Fibroblast of lung (primary cell): ENCODE results near the gene LONP1. TPM values are rescaled to one million over a fixed set of nuclear protein-coding genes. Genes with fewer than 3 reads are reported as not detected.

ENCODE experiments used
- DNase-seq, 2 donors: peaks; one replicate each; pipeline versions ENCODE4 v3.0.0 to v3.0.0-alpha.2; 2010; ENCODE audit warnings: low read depth in 2 of 2
- H2AFZ ChIP-seq: 2 replicates; pipeline ENCODE4 v1.5.1; 2012; ENCODE audit warnings: low read length, control low read depth, inconsistent platforms
- H3K27ac ChIP-seq: 2 replicates; pipeline ENCODE4 v1.5.1; 2011; ENCODE audit warnings: low read length, control low read depth; ENCODE audit not compliant: insufficient read depth
- H3K27me3 ChIP-seq: 2 replicates; pipeline ENCODE4 v1.5.1; 2011; ENCODE audit warnings: mild to moderate bottlenecking, low read length; ENCODE audit not compliant: control insufficient read depth, insufficient read depth
- H3K36me3 ChIP-seq: 2 replicates; pipeline ENCODE4 v1.5.1; 2011; ENCODE audit warnings: low read length; ENCODE audit not compliant: control insufficient read depth, insufficient read depth
- H3K4me1 ChIP-seq: 2 replicates; pipeline ENCODE4 v1.5.1; 2011; ENCODE audit warnings: low read length; ENCODE audit not compliant: control insufficient read depth, insufficient read depth; ENCODE audit errors: extremely low read depth
- H3K4me2 ChIP-seq: 2 replicates; pipeline ENCODE4 v1.5.1; 2011; ENCODE audit warnings: low read length, control low read depth; ENCODE audit not compliant: insufficient read depth; ENCODE audit errors: extremely low read depth
- H3K4me3 ChIP-seq, 4 experiments: fragments of 200-600 bp in 1 of 4; sonication (generic) in 1 of 4; replicated peaks in 1 of 4; 2 replicates each; pipeline ENCODE4 v1.5.1; 2011 to 2016; ENCODE audit warnings: low read length in 4 of 4, low read depth in 3 of 4, mild to moderate bottlenecking in 3 of 4, control low read depth in 2 of 4, inconsistent platforms in 1 of 4, mixed read lengths in 1 of 4; ENCODE audit not compliant: insufficient read depth in 1 of 4; ENCODE audit errors: control extremely low read depth in 1 of 4
- H3K79me2 ChIP-seq: 2 replicates; pipeline ENCODE4 v1.5.1; 2012; ENCODE audit warnings: mild to moderate bottlenecking, low read length, inconsistent platforms; ENCODE audit not compliant: control insufficient read depth, insufficient read depth
- H3K9ac ChIP-seq: 2 replicates; pipeline ENCODE4 v1.5.1; 2011; ENCODE audit warnings: mild to moderate bottlenecking, low read length, control low read depth; ENCODE audit not compliant: insufficient read depth
- H3K9me3 ChIP-seq: 2 replicates; pipeline ENCODE4 v1.5.1; 2012; ENCODE audit warnings: low read depth, low read length; ENCODE audit not compliant: control insufficient read depth, insufficient read depth
- H4K20me1 ChIP-seq: 2 replicates; pipeline ENCODE4 v1.5.1; 2011; ENCODE audit warnings: low read length; ENCODE audit not compliant: control insufficient read depth, insufficient read depth; ENCODE audit errors: extremely low read depth
- EZH2 ChIP-seq: IDR thresholded peaks from 2 replicates; pipeline ENCODE4 v1.5.1; 2012; ENCODE audit warnings: low read length, control low read depth, mild to moderate bottlenecking; ENCODE audit errors: missing control alignments
- polyA plus RNA-seq, 2 donors: library from polyadenylated mRNA; depleted of rRNA in 1 of 2; stranded (reverse) in 1 of 2; unstranded in 1 of 2; fragments of >200 nt; gene quantifications; 2 replicates each; pipeline ENCODE4 v1.2.1, GENCODE V29; 2011 to 2012; ENCODE audit warnings: missing spikeins in 1 of 2
- total RNA-seq: library from RNA; depleted of rRNA; stranded (reverse); fragments of >200 nt; gene quantifications from 2 replicates; pipeline ENCODE4 v1.2.1, GENCODE V29; 2014
- TF ChIP-seq, protein P1 (sequence below), 2 donors: IDR thresholded peaks in 1 of 2; conservative IDR thresholded peaks in 1 of 2; 1 replicate in 1 of 2; 2 replicates in 1 of 2; pipeline ENCODE4 v1.5.1; 2011 to 2012; ENCODE audit warnings: low read length in 2 of 2, control low read depth in 1 of 2, inconsistent platforms in 1 of 2, low read depth in 1 of 2, mild to moderate bottlenecking in 1 of 2

Gene LONP1
- total and polyA plus RNA-seq, 2 donors (not counting 1 experiment from before 2014, with no cell fraction given) = 29.8 to 172 TPM

DNA sequence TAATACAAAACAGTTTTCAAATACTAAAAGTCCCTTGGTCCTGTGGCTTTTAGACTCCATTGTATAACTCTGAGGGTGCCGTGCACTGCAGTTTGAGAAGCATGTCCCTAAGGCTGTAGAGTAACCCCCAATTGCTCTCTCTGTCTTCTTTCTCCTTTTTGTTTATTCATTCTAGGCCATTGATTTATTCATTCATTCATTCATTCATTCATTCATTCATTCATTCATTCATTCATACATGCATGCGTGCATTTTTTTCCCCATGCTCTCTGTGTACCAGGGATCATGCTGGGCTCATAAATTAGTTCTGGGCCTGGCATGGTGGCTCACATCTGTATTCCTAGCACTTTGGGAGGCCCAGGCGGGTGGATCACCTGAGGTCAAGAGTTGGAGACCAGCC is 45.3 kb upstream of the LONP1 start:
- Histone ChIP-seq H2AFZ (no peak overlapping the region), H3K9ac (no peak overlapping the region), H3K36me3 (no peaks in the 10 kb centered on the region), H3K4me3 (no peak overlapping the region), H3K4me1 (no peaks in the 10 kb centered on the region), H3K4me2 (no peak overlapping the region), H3K79me2 (no peaks in the 10 kb centered on the region), H3K9me3 (no peaks in the 10 kb centered on the region), H3K27me3 (no peaks in the 10 kb centered on the region), H4K20me1 (no peaks in the 10 kb centered on the region), H3K27ac (no peak overlapping the region)
- TF ChIP-seq, protein P1, sequence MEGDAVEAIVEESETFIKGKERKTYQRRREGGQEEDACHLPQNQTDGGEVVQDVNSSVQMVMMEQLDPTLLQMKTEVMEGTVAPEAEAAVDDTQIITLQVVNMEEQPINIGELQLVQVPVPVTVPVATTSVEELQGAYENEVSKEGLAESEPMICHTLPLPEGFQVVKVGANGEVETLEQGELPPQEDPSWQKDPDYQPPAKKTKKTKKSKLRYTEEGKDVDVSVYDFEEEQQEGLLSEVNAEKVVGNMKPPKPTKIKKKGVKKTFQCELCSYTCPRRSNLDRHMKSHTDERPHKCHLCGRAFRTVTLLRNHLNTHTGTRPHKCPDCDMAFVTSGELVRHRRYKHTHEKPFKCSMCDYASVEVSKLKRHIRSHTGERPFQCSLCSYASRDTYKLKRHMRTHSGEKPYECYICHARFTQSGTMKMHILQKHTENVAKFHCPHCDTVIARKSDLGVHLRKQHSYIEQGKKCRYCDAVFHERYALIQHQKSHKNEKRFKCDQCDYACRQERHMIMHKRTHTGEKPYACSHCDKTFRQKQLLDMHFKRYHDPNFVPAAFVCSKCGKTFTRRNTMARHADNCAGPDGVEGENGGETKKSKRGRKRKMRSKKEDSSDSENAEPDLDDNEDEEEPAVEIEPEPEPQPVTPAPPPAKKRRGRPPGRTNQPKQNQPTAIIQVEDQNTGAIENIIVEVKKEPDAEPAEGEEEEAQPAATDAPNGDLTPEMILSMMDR (conservative IDR thresholded peaks at IDR 0.05 in 1 of 2, IDR thresholded peaks at IDR 0.05 in 1 of 2; ENCODE audit: low read depth in 1 of 2, low read length in 2 of 2) = no peak
- no peak for TF ChIP-seq EZH2
- no peak for DNase-seq

DNA sequence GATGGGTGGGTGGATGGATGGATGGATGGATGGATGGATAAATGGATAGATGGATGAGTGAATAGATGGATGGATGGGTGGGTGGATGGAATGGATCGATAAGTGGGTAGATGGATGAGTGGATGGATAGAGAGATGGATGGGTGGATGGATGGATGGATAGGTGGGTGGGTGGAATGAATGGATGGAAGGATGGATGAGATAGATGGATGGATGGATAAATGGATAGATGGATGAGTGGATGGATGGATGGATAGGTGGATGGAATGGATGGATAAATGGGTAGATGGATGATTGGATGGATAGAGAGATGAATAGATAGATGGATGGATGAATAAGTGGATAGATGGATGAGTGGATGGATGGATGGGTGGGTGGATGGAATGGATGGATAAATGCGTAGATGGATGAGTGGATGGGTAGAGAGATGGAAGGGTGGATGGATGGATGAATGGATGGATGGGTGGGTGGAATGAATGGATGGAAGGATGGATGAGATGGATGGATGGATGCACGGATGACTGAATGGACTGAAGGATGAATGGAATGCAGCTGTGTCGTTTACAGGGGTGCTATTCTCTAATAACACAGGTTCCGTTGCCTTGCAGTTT is 42.8 kb upstream of the LONP1 start:
- Histone ChIP-seq H3K4me1 (no peaks in the 10 kb centered on the region), H3K27me3 (no peaks in the 10 kb centered on the region), H3K36me3 (no peaks in the 10 kb centered on the region), H3K9me3 (no peaks in the 10 kb centered on the region), H3K4me3 (no peak overlapping the region), H3K79me2 (no peaks in the 10 kb centered on the region), H2AFZ (no peak overlapping the region), H3K27ac (no peak overlapping the region), H3K4me2 (no peak overlapping the region), H3K9ac (no peak overlapping the region), H4K20me1 (no peaks in the 10 kb centered on the region)
- no peak for DNase-seq
- TF ChIP-seq, protein P1 (conservative IDR thresholded peaks at IDR 0.05 in 1 of 2, IDR thresholded peaks at IDR 0.05 in 1 of 2; ENCODE audit: low read depth in 1 of 2, low read length in 2 of 2) = no peak
- TF ChIP-seq EZH2 = no peak

DNA sequence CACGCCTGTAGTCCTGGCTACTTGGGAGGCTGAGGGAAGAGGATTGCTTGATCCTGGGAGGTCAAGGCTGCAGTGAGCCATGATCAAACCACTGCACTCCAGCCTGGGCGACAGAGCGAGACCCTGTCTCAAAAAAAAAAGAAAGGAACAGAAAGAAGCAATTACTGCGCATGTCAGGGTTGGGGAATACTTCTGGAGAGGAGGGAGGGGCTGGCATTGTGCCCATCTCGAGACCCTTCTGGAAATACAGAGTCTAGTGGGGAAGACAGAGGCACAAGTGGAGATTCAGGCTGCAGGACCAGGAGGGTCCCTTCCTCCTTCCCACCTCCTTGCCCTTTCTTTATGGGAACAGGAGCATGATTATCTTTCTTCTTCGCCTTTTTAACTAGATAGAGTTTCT is 33.8 kb upstream of the LONP1 start:
- Histone ChIP-seq H3K27me3 (no peaks in the 10 kb centered on the region), H3K4me2 (no peak overlapping the region), H3K4me3 (no peak overlapping the region), H3K9ac (no peak overlapping the region), H3K27ac (no peak overlapping the region), H2AFZ (no peak overlapping the region), H3K9me3 (no peaks in the 10 kb centered on the region), H3K79me2 (no peaks in the 10 kb centered on the region), H3K4me1 (no peaks in the 10 kb centered on the region), H3K36me3 (no peaks in the 10 kb centered on the region), H4K20me1 (no peaks in the 10 kb centered on the region)
- TF ChIP-seq, protein P1 (conservative IDR thresholded peaks at IDR 0.05 in 1 of 2, IDR thresholded peaks at IDR 0.05 in 1 of 2; ENCODE audit: low read depth in 1 of 2, low read length in 2 of 2) = no peak
- TF ChIP-seq EZH2 = no peak
- DNase-seq = no peak
